Panc1 (cell line): ENCODE results near the gene ZNF326.

Experiments
- POLR2AphosphoS5 ChIP-seq: IDR thresholded peaks from 2 replicates; pipeline ENCODE4 v1.6.1; 2012; ENCODE audit warnings: mild to moderate bottlenecking, low read depth, low read length, moderate library complexity
- SIN3A ChIP-seq: IDR thresholded peaks from 2 replicates; pipeline ENCODE4 v1.6.1; 2012; ENCODE audit warnings: low read depth, mild to moderate bottlenecking, low read length, moderate library complexity, borderline replicate concordance; ENCODE audit not compliant: insufficient read depth
- TCF7L2 ChIP-seq: IDR thresholded peaks from 2 replicates; pipeline ENCODE4 v1.6.1; 2011; ENCODE audit warnings: mild to moderate bottlenecking, low read depth, low read length, inconsistent platforms
- TF ChIP-seq, protein P1 (sequence below): fragments of 450-650 bp; IDR thresholded peaks from 2 replicates; pipeline ENCODE4 v1.5.1; 2017; ENCODE audit warnings: mild to moderate bottlenecking
- TF ChIP-seq, protein P2 (sequence below), 2 experiments: IDR thresholded peaks; 2 replicates each; pipeline ENCODE4 v1.6.1; 2011 to 2012; ENCODE audit warnings: low read depth in 2 of 2, control low read depth in 1 of 2, low read length in 1 of 2, mild to moderate bottlenecking in 1 of 2, moderate library complexity in 1 of 2; ENCODE audit not compliant: insufficient read depth in 1 of 2

- TF ChIP-seq POLR2AphosphoS5 (no peak), TCF7L2 (no peak), SIN3A (no peak)
- TF ChIP-seq, protein P1, sequence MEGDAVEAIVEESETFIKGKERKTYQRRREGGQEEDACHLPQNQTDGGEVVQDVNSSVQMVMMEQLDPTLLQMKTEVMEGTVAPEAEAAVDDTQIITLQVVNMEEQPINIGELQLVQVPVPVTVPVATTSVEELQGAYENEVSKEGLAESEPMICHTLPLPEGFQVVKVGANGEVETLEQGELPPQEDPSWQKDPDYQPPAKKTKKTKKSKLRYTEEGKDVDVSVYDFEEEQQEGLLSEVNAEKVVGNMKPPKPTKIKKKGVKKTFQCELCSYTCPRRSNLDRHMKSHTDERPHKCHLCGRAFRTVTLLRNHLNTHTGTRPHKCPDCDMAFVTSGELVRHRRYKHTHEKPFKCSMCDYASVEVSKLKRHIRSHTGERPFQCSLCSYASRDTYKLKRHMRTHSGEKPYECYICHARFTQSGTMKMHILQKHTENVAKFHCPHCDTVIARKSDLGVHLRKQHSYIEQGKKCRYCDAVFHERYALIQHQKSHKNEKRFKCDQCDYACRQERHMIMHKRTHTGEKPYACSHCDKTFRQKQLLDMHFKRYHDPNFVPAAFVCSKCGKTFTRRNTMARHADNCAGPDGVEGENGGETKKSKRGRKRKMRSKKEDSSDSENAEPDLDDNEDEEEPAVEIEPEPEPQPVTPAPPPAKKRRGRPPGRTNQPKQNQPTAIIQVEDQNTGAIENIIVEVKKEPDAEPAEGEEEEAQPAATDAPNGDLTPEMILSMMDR, result no peak
- TF ChIP-seq, protein P2, sequence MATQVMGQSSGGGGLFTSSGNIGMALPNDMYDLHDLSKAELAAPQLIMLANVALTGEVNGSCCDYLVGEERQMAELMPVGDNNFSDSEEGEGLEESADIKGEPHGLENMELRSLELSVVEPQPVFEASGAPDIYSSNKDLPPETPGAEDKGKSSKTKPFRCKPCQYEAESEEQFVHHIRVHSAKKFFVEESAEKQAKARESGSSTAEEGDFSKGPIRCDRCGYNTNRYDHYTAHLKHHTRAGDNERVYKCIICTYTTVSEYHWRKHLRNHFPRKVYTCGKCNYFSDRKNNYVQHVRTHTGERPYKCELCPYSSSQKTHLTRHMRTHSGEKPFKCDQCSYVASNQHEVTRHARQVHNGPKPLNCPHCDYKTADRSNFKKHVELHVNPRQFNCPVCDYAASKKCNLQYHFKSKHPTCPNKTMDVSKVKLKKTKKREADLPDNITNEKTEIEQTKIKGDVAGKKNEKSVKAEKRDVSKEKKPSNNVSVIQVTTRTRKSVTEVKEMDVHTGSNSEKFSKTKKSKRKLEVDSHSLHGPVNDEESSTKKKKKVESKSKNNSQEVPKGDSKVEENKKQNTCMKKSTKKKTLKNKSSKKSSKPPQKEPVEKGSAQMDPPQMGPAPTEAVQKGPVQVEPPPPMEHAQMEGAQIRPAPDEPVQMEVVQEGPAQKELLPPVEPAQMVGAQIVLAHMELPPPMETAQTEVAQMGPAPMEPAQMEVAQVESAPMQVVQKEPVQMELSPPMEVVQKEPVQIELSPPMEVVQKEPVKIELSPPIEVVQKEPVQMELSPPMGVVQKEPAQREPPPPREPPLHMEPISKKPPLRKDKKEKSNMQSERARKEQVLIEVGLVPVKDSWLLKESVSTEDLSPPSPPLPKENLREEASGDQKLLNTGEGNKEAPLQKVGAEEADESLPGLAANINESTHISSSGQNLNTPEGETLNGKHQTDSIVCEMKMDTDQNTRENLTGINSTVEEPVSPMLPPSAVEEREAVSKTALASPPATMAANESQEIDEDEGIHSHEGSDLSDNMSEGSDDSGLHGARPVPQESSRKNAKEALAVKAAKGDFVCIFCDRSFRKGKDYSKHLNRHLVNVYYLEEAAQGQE (IDR thresholded peaks at IDR 0.05; ENCODE audit: insufficient read depth in 1 of 2, low read depth in 2 of 2, low read length in 1 of 2), result no peak
These were observed 44.8 kb upstream of the ZNF326 start for GRCh38 chr1:89949991-89950624.
